MCF 10A (cell line): Measurements from ENCODE around the gene CAPZA1. TPM values are rescaled to one million over a fixed set of nuclear protein-coding genes. Genes with fewer than 3 reads are reported as not detected.

ENCODE experiments used
- BruUV-seq: library from RNA; stranded (reverse); fragments of 400-500 nt; replicated peaks from 2 replicates; lab custom pipeline; 2021; lab: Mats Ljungman, UMichigan
- CTCF ChIA-PET: fragments of 300-600 bp; sonication (Branson Sonifier 250); formaldehyde crosslinking; extraction: SDS; loops from one replicate; lab custom pipeline; 2021; ENCODE audit warnings: antibody characterized with exemption, inconsistent platforms; lab: Yijun Ruan, JAX
- POLR2A ChIA-PET: fragments of 300-600, 350-650 bp; sonication (Branson Sonifier 250); formaldehyde crosslinking; extraction: SDS; loops from one replicate; lab custom pipeline; 2020; ENCODE audit warnings: antibody characterized with exemption, inconsistent platforms; lab: Yijun Ruan, JAX
- DNase-seq: peaks from one replicate; pipeline ENCODE4 v3.0.0-alpha.2; 2018; ENCODE audit not compliant: unreplicated experiment
- H3K27ac Mint-ChIP-seq: one replicate; pipeline ENCODE4 v1.8.0; 2022; ENCODE audit warnings: mild to moderate bottlenecking, low read depth, mixed read lengths; ENCODE audit not compliant: unreplicated experiment
- H3K27me3 Mint-ChIP-seq: one replicate; pipeline ENCODE4 v1.8.0; 2022; ENCODE audit warnings: mixed read lengths; ENCODE audit not compliant: insufficient read depth, unreplicated experiment
- H3K36me3 Mint-ChIP-seq: one replicate; pipeline ENCODE4 v1.8.0; 2022; ENCODE audit warnings: mild to moderate bottlenecking, moderate library complexity, mixed read lengths; ENCODE audit not compliant: insufficient read depth, unreplicated experiment
- H3K4me1 Mint-ChIP-seq: one replicate; pipeline ENCODE4 v1.8.0; 2022; ENCODE audit warnings: mixed read lengths; ENCODE audit not compliant: insufficient read depth, unreplicated experiment
- H3K4me3 Mint-ChIP-seq: one replicate; pipeline ENCODE4 v1.8.0; 2022; ENCODE audit warnings: mild to moderate bottlenecking, moderate library complexity, mixed read lengths; ENCODE audit not compliant: unreplicated experiment
- H3K9me3 Mint-ChIP-seq: one replicate; pipeline ENCODE4 v1.8.0; 2022; ENCODE audit warnings: mixed read lengths; ENCODE audit not compliant: unreplicated experiment
- CTCF ChIP-seq: fragments of 200-600 bp; IDR thresholded peaks from one replicate; pipeline ENCODE4 v1.8.0; 2022; ENCODE audit warnings: antibody characterized with exemption, mild to moderate bottlenecking; ENCODE audit not compliant: unreplicated experiment
- intact Hi-C: fragments of 100-400 bp; cut with micrococcal nuclease; formaldehyde crosslinking; loops from 2 replicates; pipeline ENCODE4 v1.14.1; 2022
- total RNA-seq: library from RNA; stranded (reverse); gene quantifications from 2 replicates; pipeline ENCODE4 v1.2.3, GENCODE V29; 2022

CAPZA1 gene
- total RNA-seq, 1 experiment from 2014 or later = 150 TPM

GRCh38 chr1:112711041-112711440 is 91.4 kb downstream of the CAPZA1 start:
- DNase-seq = no peak
- Mint-ChIP-seq H3K27ac (no peak overlapping the region), H3K4me1 (peaks cover 11% of the 10 kb centered on the region), H3K4me3 (no peak overlapping the region), H3K27me3 (no peaks in the 10 kb centered on the region), H3K36me3 (no peaks in the 10 kb centered on the region), H3K9me3 (no peaks in the 10 kb centered on the region)
- BruUV-seq = no TSS peak
- CTCF ChIA-PET = interaction anchor here (0.5 to 1.1 kb wide), 4 partner anchors 16 to 316 kb away, joined by 3 to 4 read pairs (median 3); no protein-coding TSS in a partner anchor
- no peak for TF ChIP-seq CTCF
- intact Hi-C loops = no loop called here
- POLR2A ChIA-PET = interaction anchor here (0.6 to 6.4 kb wide), 2 partner anchors 37 to 362 kb away, joined by 3 to 44 read pairs; partner anchors contain the start of genes LRIG2 and MOV10

- DNase-seq = no peak
- intact Hi-C loops = no loop called here
- TF ChIP-seq CTCF = no peak
- Mint-ChIP-seq H3K27me3 (no peaks in the 10 kb centered on the region), H3K4me3 (no peak overlapping the region), H3K36me3 (no peaks in the 10 kb centered on the region), H3K4me1 (peaks cover 11% of the 10 kb centered on the region), H3K27ac (no peak overlapping the region), H3K9me3 (no peaks in the 10 kb centered on the region)
- BruUV-seq = no TSS peak
- ChIA-PET POLR2A (interaction anchor here (0.5 to 6.4 kb wide), 2 partner anchors 37 to 376 kb away, joined by 3 to 44 read pairs; partner anchors contain the start of gene MOV10), CTCF (interaction anchor here (0.5 kb wide), 1 partner anchor 16 kb away, joined by 3 read pairs; no protein-coding TSS in a partner anchor)
Observed at GRCh38 chr1:112711670-112712069, 92.0 kb downstream of the CAPZA1 start.

- H3K9me3 Mint-ChIP-seq = no peaks in the 10 kb centered on the region
- peaks cover 11% of the 10 kb centered on the region for H3K4me1 Mint-ChIP-seq
- BruUV-seq = no TSS peak
- no peaks in the 10 kb centered on the region for H3K36me3 Mint-ChIP-seq
- no peaks in the 10 kb centered on the region for H3K27me3 Mint-ChIP-seq
- ChIA-PET POLR2A (interaction anchor here (6.4 kb wide), 1 partner anchor 38 kb away, joined by 44 read pairs; the partner anchor contains the start of gene MOV10), CTCF (interaction anchor here (0.8 to 1.0 kb wide), 2 partner anchors 93 to 330 kb away, joined by 3 read pairs; no protein-coding TSS in a partner anchor)
- TF ChIP-seq CTCF = no peak
- H3K27ac Mint-ChIP-seq = no peak overlapping the region
- DNase-seq = no peak
- intact Hi-C loops = no loop called here
- H3K4me3 Mint-ChIP-seq = no peak overlapping the region
Observed at GRCh38 chr1:112712191-112712590, 92.6 kb downstream of the CAPZA1 start.

GRCh38 chr1:112712701-112713128 is 93.1 kb downstream of the CAPZA1 start:
- H3K4me3 Mint-ChIP-seq = no peak overlapping the region
- TF ChIP-seq CTCF = no peak
- no peak for DNase-seq
- H3K27ac Mint-ChIP-seq = no peak overlapping the region
- no TSS peak for BruUV-seq
- ChIA-PET CTCF (interaction anchor here (0.8 to 1.0 kb wide), 2 partner anchors 92 to 330 kb away, joined by 3 read pairs; no protein-coding TSS in a partner anchor), POLR2A (no interaction called here)
- peaks cover 6% of the 10 kb centered on the region for H3K4me1 Mint-ChIP-seq
- H3K36me3 Mint-ChIP-seq = no peaks in the 10 kb centered on the region
- intact Hi-C loops = no loop called here
- H3K9me3 Mint-ChIP-seq = no peaks in the 10 kb centered on the region
- no peaks in the 10 kb centered on the region for H3K27me3 Mint-ChIP-seq
